ENCODE measurements around the gene ZCCHC14. TPM values are rescaled to one million over a fixed set of nuclear protein-coding genes. Genes with fewer than 3 reads are reported as not detected.

Gene ZCCHC14
- total RNA-seq, 4 donors from 2014 or later = 12.9 to 24.7 (median 18.6) TPM

DNA sequence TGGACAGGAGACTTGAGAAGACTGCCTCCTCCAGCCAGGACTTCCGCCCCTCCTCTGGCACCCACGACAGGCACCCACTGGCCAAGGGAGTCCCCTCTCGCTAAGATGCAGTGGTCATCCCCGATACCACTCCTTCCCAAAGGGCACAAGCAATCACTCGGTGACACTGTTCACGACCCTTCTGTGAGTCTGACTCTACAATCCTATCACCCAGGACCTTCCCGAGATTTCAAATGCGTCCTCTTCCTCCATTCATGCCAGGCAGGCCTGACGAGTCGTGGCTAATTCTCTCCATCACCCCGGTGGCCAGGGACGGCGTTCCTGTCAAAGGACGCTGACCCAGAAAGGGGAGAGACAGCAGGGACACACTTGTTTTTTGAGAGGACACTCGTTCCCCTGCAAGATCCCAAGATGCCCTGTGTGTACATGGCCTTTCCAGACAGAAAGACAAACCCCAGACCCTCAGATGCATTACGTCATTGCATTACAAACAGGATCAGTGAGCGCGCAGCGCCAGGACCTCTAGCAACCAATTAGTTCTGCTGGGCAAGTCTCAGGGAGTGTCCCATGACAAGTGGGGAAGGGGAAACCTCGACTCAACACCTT is 121.5 kb downstream of the ZCCHC14 start:
- TF ChIP-seq POLR2AphosphoS5 (IDR thresholded peaks at IDR 0.05) (no peak), EP300 (IDR thresholded peaks at IDR 0.05) (no peak), POLR2A (IDR thresholded peaks at IDR 0.05; ENCODE audit: low read depth) (no peak), CTCF (IDR thresholded peaks at IDR 0.05) (no peak)
- no peaks in the 10 kb centered on the region for H3K27me3 ChIP-seq
- DNase-seq (ENCODE audit: extremely low spot score) = no peak
- no peak overlapping the region for H3K4me3 ChIP-seq
- peaks cover 69 to 90% (median 85%) of the 10 kb centered on the region in 4 donors for H3K4me1 ChIP-seq
- H3K36me3 ChIP-seq = peaks cover 0 to 11% (median 8%) of the 10 kb centered on the region in 4 donors
- intact Hi-C loops (cut with DNase I) = no loop called here
- no peaks in the 10 kb centered on the region for H3K9me3 ChIP-seq
- H3K27ac ChIP-seq (replicated peaks in 1 of 4) = no peak overlapping the region
- WGBS = 83% methylated on average over 20 of the region's 20 CpGs

GRCh38 chr16:87369796-87370719 is 122.8 kb downstream of the ZCCHC14 start:
- no peaks in the 10 kb centered on the region for H3K9me3 ChIP-seq
- no peak for DNase-seq (ENCODE audit: extremely low spot score)
- peaks cover 61 to 84% (median 78%) of the 10 kb centered on the region in 4 donors for H3K4me1 ChIP-seq
- 80% methylated on average over 12 of the region's 16 CpGs for WGBS
- H3K36me3 ChIP-seq = peaks cover 0 to 17% (median 12%) of the 10 kb centered on the region in 4 donors
- TF ChIP-seq EP300 (IDR thresholded peaks at IDR 0.05) (no peak), POLR2AphosphoS5 (IDR thresholded peaks at IDR 0.05) (no peak), CTCF (IDR thresholded peaks at IDR 0.05) (no peak), POLR2A (IDR thresholded peaks at IDR 0.05; ENCODE audit: low read depth) (no peak)
- intact Hi-C loops (cut with DNase I) = no loop called here
- H3K27ac ChIP-seq (replicated peaks in 1 of 4) = no peak overlapping the region
- H3K27me3 ChIP-seq = no peaks in the 10 kb centered on the region
- H3K4me3 ChIP-seq = no peak overlapping the region

GRCh38 chr16:87369117-87369765 is 123.6 kb downstream of the ZCCHC14 start:
- peaks cover 65 to 86% (median 78%) of the 10 kb centered on the region in 4 donors for H3K4me1 ChIP-seq
- no peaks in the 10 kb centered on the region for H3K9me3 ChIP-seq
- no peaks in the 10 kb centered on the region for H3K27me3 ChIP-seq
- intact Hi-C loops (cut with DNase I) = no loop called here
- TF ChIP-seq CTCF (IDR thresholded peaks at IDR 0.05) (no peak), POLR2AphosphoS5 (IDR thresholded peaks at IDR 0.05) (peak in 1 of 2 donors; percentile 28)
- DNase-seq (ENCODE audit: extremely low spot score) = no peak
- no peak overlapping the region for H3K4me3 ChIP-seq
- H3K36me3 ChIP-seq = peaks cover 0 to 18% (median 12%) of the 10 kb centered on the region in 4 donors
- 83% methylated on average over 14 of the region's 14 CpGs for WGBS
- H3K27ac ChIP-seq (replicated peaks in 1 of 4) = peak overlapping the region in 3 of 4 donors; percentile 16 to 46 (median 41)

GRCh38 chr16:87368029-87368770 is 124.6 kb downstream of the ZCCHC14 start:
- Histone ChIP-seq H3K27me3 (no peaks in the 10 kb centered on the region), H3K9me3 (no peaks in the 10 kb centered on the region), H3K27ac (replicated peaks in 1 of 4) (peak overlapping the region; percentile 5 to 46 (median 24)), H3K36me3 (peaks cover 0 to 18% (median 12%) of the 10 kb centered on the region in 4 donors), H3K4me1 (peaks cover 72 to 88% (median 82%) of the 10 kb centered on the region in 4 donors), H3K4me3 (no peak overlapping the region)
- no peak for DNase-seq (ENCODE audit: extremely low spot score)
- intact Hi-C loops (cut with DNase I) = no loop called here
- 67% methylated on average over 5 of the region's 5 CpGs for WGBS
- TF ChIP-seq CTCF (IDR thresholded peaks at IDR 0.05) (no peak), EP300 (IDR thresholded peaks at IDR 0.05) (no peak), POLR2A (IDR thresholded peaks at IDR 0.05; ENCODE audit: low read depth) (no peak), POLR2AphosphoS5 (IDR thresholded peaks at IDR 0.05) (peak; percentile 42 to 48)

Data from esophagus muscularis mucosa (tissue), 4 donors.